A673 (cell line): ENCODE measurements around the gene SH2D3C. TPM values are rescaled to one million over a fixed set of nuclear protein-coding genes. Genes with fewer than 3 reads are reported as not detected.

Experiments
- BruUV-seq: library from RNA; stranded (reverse); fragments of 400-500 nt; replicated peaks from 2 replicates; lab custom pipeline; 2021; lab: Mats Ljungman, UMichigan
- CTCF ChIA-PET: fragments of 300-600 bp; sonication (Branson Sonifier 250); formaldehyde crosslinking; loops from one replicate; lab custom pipeline; 2022; ENCODE audit warnings: antibody characterized with exemption; lab: Charles Lee
- POLR2A ChIA-PET: fragments of 300-600 bp; sonication (Branson Sonifier 250); formaldehyde crosslinking; loops from one replicate; lab custom pipeline; 2022; ENCODE audit warnings: antibody characterized with exemption; ENCODE audit not compliant: low non-redundant PET; lab: Charles Lee
- DNase-seq: peaks from one replicate; pipeline ENCODE4 v3.0.0-alpha.2; 2015; ENCODE audit warnings: low spot score
- H3K27ac ChIP-seq: fragments of 200-600 bp; sonication (generic); 2 replicates; pipeline ENCODE4 v1.5.1; 2016; ENCODE audit warnings: mixed run types, low read depth, mild to moderate bottlenecking, mixed read lengths, antibody characterized with exemption, low read length; ENCODE audit not compliant: poor library complexity, severe bottlenecking
- H3K27me3 ChIP-seq: fragments of 200-600 bp; sonication (generic); replicated peaks from 2 replicates; pipeline ENCODE4 v1.6.1; 2017; ENCODE audit warnings: mixed run types, low read depth, mild to moderate bottlenecking, mixed read lengths, antibody characterized with exemption, low read length; ENCODE audit not compliant: insufficient read depth, poor library complexity
- H3K36me3 ChIP-seq: fragments of 200-600 bp; sonication (generic); 2 replicates; pipeline ENCODE4 v1.6.1; 2016; ENCODE audit warnings: mixed run types, mild to moderate bottlenecking, mixed read lengths, antibody characterized with exemption, low read length; ENCODE audit not compliant: insufficient read depth, poor library complexity, severe bottlenecking
- H3K4me1 ChIP-seq: fragments of 200-600 bp; sonication (generic); 2 replicates; pipeline ENCODE4 v1.6.1; 2017; ENCODE audit warnings: mixed run types, mild to moderate bottlenecking, mixed read lengths, antibody characterized with exemption, low read length; ENCODE audit not compliant: insufficient read depth, poor library complexity, severe bottlenecking
- H3K4me3 ChIP-seq: fragments of 200-600 bp; sonication (generic); 2 replicates; pipeline ENCODE4 v1.5.1; 2016; ENCODE audit warnings: low read depth, mixed run types, mild to moderate bottlenecking, mixed read lengths, low read length; ENCODE audit not compliant: poor library complexity, severe bottlenecking
- H3K9me3 ChIP-seq: fragments of 200-600 bp; sonication (generic); 2 replicates; pipeline ENCODE4 v1.6.1; 2016; ENCODE audit warnings: mixed run types, low read depth, mild to moderate bottlenecking, mixed read lengths, antibody characterized with exemption, low read length; ENCODE audit not compliant: poor library complexity, severe bottlenecking
- EZH2 ChIP-seq: fragments of 200-600 bp; sonication (generic); IDR thresholded peaks from 2 replicates; pipeline ENCODE4 v1.6.1; 2017; ENCODE audit warnings: borderline replicate concordance, low read depth, mild to moderate bottlenecking, mixed read lengths, antibody characterized with exemption, low read length; ENCODE audit not compliant: poor library complexity, severe bottlenecking
- intact Hi-C: fragments of 100-400 bp; cut with micrococcal nuclease; formaldehyde crosslinking; loops from one replicate; pipeline ENCODE4 v1.10.0; 2022; ENCODE audit not compliant: unreplicated experiment
- total RNA-seq: library from RNA; stranded (reverse); gene quantifications from 2 replicates; pipeline ENCODE4 v1.2.3, GENCODE V29; 2021
- TF ChIP-seq, protein P1 (sequence below): fragments of 300-800, 200-600 bp; sonication (generic); conservative IDR thresholded peaks from 2 replicates; pipeline ENCODE4 v1.5.1; 2017; ENCODE audit warnings: low read depth, mild to moderate bottlenecking, antibody characterized with exemption, low read length, moderate library complexity, mixed read lengths

SH2D3C gene
- total RNA-seq, 1 experiment from 2014 or later, result not detected

DNA sequence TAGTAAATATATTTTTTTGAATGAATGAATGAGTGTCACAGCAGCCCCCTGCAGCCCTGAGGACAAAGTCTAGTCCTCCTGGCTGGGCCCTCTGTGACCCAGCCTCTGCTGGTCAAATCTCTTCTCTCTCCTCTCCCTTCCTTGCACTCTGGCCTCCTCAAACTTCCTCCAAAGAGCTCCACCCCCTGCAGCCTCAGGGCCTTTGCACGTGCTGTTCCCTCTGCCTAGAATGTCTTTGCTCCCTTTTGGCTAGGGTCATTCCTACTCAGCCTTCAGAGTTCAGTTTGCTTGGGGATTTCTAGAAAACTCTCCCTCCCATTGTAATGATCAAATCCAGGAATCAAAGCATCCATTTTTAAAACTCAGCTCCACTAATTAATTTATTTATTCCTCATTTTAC lies 13.0 kb downstream of the SH2D3C start:
- Histone ChIP-seq H3K27me3 (no peaks in the 10 kb centered on the region), H3K4me1 (no peaks in the 10 kb centered on the region), H3K4me3 (no peak overlapping the region), H3K27ac (no peak overlapping the region), H3K9me3 (no peaks in the 10 kb centered on the region), H3K36me3 (no peaks in the 10 kb centered on the region)
- POLR2A ChIA-PET, result no interaction called here
- no peak for TF ChIP-seq EZH2
- TF ChIP-seq, protein P1, sequence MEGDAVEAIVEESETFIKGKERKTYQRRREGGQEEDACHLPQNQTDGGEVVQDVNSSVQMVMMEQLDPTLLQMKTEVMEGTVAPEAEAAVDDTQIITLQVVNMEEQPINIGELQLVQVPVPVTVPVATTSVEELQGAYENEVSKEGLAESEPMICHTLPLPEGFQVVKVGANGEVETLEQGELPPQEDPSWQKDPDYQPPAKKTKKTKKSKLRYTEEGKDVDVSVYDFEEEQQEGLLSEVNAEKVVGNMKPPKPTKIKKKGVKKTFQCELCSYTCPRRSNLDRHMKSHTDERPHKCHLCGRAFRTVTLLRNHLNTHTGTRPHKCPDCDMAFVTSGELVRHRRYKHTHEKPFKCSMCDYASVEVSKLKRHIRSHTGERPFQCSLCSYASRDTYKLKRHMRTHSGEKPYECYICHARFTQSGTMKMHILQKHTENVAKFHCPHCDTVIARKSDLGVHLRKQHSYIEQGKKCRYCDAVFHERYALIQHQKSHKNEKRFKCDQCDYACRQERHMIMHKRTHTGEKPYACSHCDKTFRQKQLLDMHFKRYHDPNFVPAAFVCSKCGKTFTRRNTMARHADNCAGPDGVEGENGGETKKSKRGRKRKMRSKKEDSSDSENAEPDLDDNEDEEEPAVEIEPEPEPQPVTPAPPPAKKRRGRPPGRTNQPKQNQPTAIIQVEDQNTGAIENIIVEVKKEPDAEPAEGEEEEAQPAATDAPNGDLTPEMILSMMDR, result no peak
- CTCF ChIA-PET, result interaction anchor here (0.7 kb wide), 1 partner anchor 136 kb away, joined by 3 read pairs; no protein-coding TSS in a partner anchor
- no TSS peak for BruUV-seq
- intact Hi-C loops, result no loop called here
- DNase-seq, result no peak

DNA sequence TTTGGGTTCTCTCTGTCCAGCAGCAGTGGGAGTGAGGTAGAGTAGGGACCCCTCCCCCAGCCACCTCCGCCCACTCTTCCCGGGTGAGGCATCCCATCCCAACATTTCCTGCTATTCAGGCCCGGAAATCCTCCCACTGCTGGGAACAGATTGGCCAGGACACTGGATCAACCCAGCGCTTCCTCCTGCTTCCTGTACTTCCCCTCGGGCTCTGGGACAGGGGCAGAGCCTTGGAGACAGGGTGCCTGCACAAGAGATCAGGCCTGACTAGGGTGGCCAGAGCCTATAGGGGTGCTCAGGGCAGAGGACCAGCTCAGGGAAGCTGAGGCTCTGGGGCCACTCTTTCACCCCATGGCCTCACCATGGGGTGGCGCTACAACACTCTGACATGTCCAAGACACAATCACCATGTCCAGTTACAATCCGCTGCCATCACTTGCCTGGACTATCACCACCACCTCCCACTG lies 14.5 kb downstream of the SH2D3C start:
- POLR2A ChIA-PET, result no interaction called here
- BruUV-seq, result no TSS peak
- Histone ChIP-seq H3K27ac (no peak overlapping the region), H3K4me3 (no peak overlapping the region), H3K27me3 (no peaks in the 10 kb centered on the region), H3K4me1 (no peaks in the 10 kb centered on the region), H3K9me3 (no peaks in the 10 kb centered on the region), H3K36me3 (no peaks in the 10 kb centered on the region)
- DNase-seq, result no peak
- TF ChIP-seq EZH2, result no peak
- TF ChIP-seq, protein P1, result peak; percentile 45
- CTCF ChIA-PET, result no interaction called here
- intact Hi-C loops, result no loop called here

DNA sequence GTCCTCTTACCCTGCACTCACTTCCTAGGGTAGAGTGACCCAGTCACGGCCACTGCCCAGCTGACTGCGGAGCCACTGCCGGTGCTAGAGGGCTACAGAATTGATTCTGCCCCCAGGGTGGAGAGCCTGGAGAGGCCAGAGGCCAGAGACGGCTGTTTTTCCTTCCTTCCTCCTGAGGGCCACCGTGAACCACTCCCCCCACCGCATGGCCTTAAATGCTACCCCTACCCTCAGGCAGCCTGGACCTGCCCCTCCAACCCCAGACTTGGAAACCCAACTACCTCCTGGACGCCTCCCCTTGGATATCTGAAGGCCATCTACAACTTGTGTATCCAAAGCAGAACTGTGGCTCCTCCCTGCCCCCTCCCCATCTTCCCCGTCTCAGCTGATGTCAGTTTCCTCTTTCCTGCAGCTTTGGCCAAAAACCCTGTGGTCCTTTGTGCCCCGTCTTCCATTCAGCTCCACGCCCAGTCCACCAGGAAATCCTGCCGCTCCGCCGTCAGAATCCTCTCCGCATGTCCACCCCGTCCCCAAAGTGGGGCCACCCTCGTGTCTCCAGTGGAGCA lies 16.3 kb downstream of the SH2D3C start:
- POLR2A ChIA-PET, result no interaction called here
- no peak overlapping the region for H3K27ac ChIP-seq
- intact Hi-C loops, result no loop called here

More for the DNA sequence above, 16.3 kb downstream of the SH2D3C start:
- TF ChIP-seq, protein P1, result no peak
- TF ChIP-seq EZH2, result no peak
- no TSS peak for BruUV-seq
- CTCF ChIA-PET, result no interaction called here
- Histone ChIP-seq H3K4me1 (no peaks in the 10 kb centered on the region), H3K27me3 (no peaks in the 10 kb centered on the region), H3K9me3 (no peaks in the 10 kb centered on the region), H3K36me3 (no peaks in the 10 kb centered on the region), H3K4me3 (no peak overlapping the region)
- DNase-seq, result no peak
